Activated naive CD8-positive, alpha-beta T cell treated with anti-CD3 and anti-CD28 coated beads, Interleukin-2, amount 50 U/mL, for 16 hours (primary cell): Measurements from ENCODE around the gene ADTRP.

Experiments used
- DNase-seq: peaks from one replicate; pipeline ENCODE4 v3.0.0-alpha.2; 2020; ENCODE audit warnings: low read depth, low spot score

The ADTRP gene

GRCh38 chr6:11773581-11773980, 5.0 kb downstream of the ADTRP start:
- no peak for DNase-seq

- DNase-seq, result no peak
Observed at GRCh38 chr6:11773013-11773412, 5.6 kb downstream of the ADTRP start.

GRCh38 chr6:11772109-11772825, 6.3 kb downstream of the ADTRP start:
- DNase-seq, result no peak

GRCh38 chr6:11771473-11772048, 7.0 kb downstream of the ADTRP start:
- no peak for DNase-seq

- no peak for DNase-seq
Observed at GRCh38 chr6:11770546-11771466, 7.8 kb downstream of the ADTRP start.

GRCh38 chr6:11769811-11770545, 8.6 kb downstream of the ADTRP start:
- DNase-seq, result no peak

- no peak for DNase-seq
Observed at GRCh38 chr6:11769244-11769643, 9.4 kb downstream of the ADTRP start.

- no peak for DNase-seq
Observed at GRCh38 chr6:11767978-11768756, 10.4 kb downstream of the ADTRP start.

GRCh38 chr6:11767458-11767857, 11.1 kb downstream of the ADTRP start:
- no peak for DNase-seq

- DNase-seq, result no peak
Observed at GRCh38 chr6:11766589-11767450, 11.8 kb downstream of the ADTRP start.

- no peak for DNase-seq
Observed at GRCh38 chr6:11766043-11766442, 12.6 kb downstream of the ADTRP start.

GRCh38 chr6:11764250-11764604, 14.4 kb downstream of the ADTRP start:
- no peak for DNase-seq

- DNase-seq, result no peak
Observed at GRCh38 chr6:11763460-11764249, 14.9 kb downstream of the ADTRP start.

GRCh38 chr6:11762794-11763459, 15.7 kb downstream of the ADTRP start:
- DNase-seq, result no peak

- DNase-seq, result no peak
Observed at GRCh38 chr6:11761744-11762620, 16.6 kb downstream of the ADTRP start.

GRCh38 chr6:11760015-11760473, 18.6 kb downstream of the ADTRP start:
- DNase-seq, result no peak

- DNase-seq, result no peak
Observed at GRCh38 chr6:11758878-11759277, 19.7 kb downstream of the ADTRP start.

GRCh38 chr6:11756726-11757125, 21.9 kb downstream of the ADTRP start:
- no peak for DNase-seq
